Fibroblast of peridontal ligament (primary cell): ENCODE measurements around the gene SCAPER.

Experiments used
- DNase-seq: peaks from one replicate; pipeline ENCODE4 v3.0.0-alpha.2; 2010; ENCODE audit errors: extremely low read depth

Gene SCAPER

GRCh38 chr15:76426941-76427340, 478.2 kb downstream of the SCAPER start:
- no peak for DNase-seq

- DNase-seq: no peak
These were observed 486.6 kb downstream of the SCAPER start for GRCh38 chr15:76418352-76419140.

- DNase-seq: peak; percentile 16
These were observed 503.9 kb downstream of the SCAPER start for GRCh38 chr15:76401285-76401684.

- no peak for DNase-seq
These were observed 506.6 kb downstream of the SCAPER start for GRCh38 chr15:76398317-76399104.

GRCh38 chr15:76393614-76394013, 511.5 kb downstream of the SCAPER start:
- no peak for DNase-seq

- peak; percentile 43 for DNase-seq
These were observed 513.3 kb downstream of the SCAPER start for GRCh38 chr15:76391847-76392246.

- no peak for DNase-seq
These were observed 513.8 kb downstream of the SCAPER start for GRCh38 chr15:76391309-76391708.

GRCh38 chr15:76390571-76390970, 514.6 kb downstream of the SCAPER start:
- DNase-seq: no peak

- no peak for DNase-seq
These were observed 518.2 kb downstream of the SCAPER start for GRCh38 chr15:76386926-76387325.

GRCh38 chr15:76386178-76386577, 519.0 kb downstream of the SCAPER start:
- DNase-seq: no peak

GRCh38 chr15:76384409-76384808, 520.7 kb downstream of the SCAPER start:
- DNase-seq: no peak

- no peak for DNase-seq
These were observed 522.0 kb downstream of the SCAPER start for GRCh38 chr15:76382987-76383728.

GRCh38 chr15:76381366-76381765, 523.8 kb downstream of the SCAPER start:
- no peak for DNase-seq

- DNase-seq: no peak
These were observed 524.9 kb downstream of the SCAPER start for GRCh38 chr15:76380249-76380648.

- DNase-seq: no peak
These were observed 526.4 kb downstream of the SCAPER start for GRCh38 chr15:76378691-76379090.

GRCh38 chr15:76377751-76378150, 527.4 kb downstream of the SCAPER start:
- no peak for DNase-seq

GRCh38 chr15:76377217-76377616, 527.9 kb downstream of the SCAPER start:
- no peak for DNase-seq

- no peak for DNase-seq
These were observed 528.3 kb downstream of the SCAPER start for GRCh38 chr15:76376816-76377215.

- DNase-seq: no peak
These were observed 529.1 kb downstream of the SCAPER start for GRCh38 chr15:76376029-76376428.

- DNase-seq: no peak
These were observed 537.0 kb downstream of the SCAPER start for GRCh38 chr15:76368122-76368621.

GRCh38 chr15:76366714-76367113, 538.4 kb downstream of the SCAPER start:
- DNase-seq: no peak

- DNase-seq: no peak
These were observed 541.9 kb downstream of the SCAPER start for GRCh38 chr15:76363251-76363650.
